GM18858 (cell line): Measurements from ENCODE around the gene OSBPL7.
A peak's percentile ranks its signal among the peaks of the same experiment; 100 is the strongest.

Experiments
- ATAC-seq: cut with Tn5 transposase; IDR thresholded peaks from one replicate; pipeline ENCODE4 v1.9.1; 2021; ENCODE audit not compliant: unreplicated experiment

Gene OSBPL7

DNA sequence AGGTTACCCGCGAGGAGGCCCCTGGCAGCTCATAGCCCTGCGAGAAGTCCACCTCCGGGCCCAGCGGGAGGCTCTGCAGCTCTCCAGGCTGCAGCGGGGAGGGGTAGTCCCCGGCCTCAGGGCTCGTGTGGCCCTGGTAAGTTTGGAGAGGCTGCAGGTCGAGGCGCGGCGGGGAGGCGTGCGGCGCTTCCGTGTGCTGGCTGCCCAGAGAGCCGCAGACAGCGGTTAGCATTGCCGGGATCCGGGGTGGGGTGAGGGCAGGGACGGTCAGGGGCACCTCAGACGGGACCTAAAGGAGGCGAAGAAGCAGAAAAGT lies 26.6 kb upstream of the OSBPL7 start:
- ATAC-seq = no peak

DNA sequence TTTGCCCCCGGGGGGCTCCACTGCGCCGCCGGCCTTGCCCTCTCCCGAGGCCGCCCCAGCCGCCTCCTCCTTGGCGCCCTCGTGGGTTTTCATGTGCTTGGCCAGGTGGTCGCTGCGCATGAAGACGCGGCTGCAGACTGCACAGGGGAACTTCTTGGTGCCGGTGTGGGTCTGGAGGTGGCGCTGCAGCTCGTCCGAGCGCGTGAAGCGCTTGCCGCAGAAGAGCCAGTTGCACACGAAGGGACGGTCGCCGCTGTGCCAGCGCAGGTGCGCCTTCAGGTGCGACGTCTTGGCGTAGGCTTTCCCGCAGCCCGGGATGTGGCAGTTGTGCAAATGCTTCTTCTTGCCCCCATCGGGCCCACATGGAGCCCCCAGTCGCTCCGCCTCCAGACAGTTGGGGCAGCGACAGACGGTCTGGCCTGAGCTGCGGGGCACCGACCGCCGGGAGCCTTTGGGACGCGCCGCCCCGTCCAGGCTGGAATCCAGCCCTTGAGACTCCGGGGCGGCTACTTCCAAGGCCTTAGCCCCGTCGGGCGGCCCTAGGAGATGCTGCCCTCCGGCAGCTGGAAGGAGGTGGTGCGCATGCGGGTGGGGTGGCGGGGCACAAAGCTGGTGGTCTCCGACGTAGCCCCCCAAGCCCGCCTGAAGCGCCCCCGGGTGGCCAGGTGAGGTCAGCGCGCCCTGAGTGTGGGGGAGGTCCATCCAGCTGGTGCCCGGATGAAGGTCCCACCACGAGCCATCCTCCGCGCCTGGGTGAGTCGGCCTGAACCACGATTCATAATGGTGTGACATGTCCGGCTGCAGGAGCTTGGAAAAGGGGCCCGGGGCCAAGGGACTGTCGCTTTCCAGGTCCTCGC lies 26.0 kb upstream of the OSBPL7 start:
- ATAC-seq = no peak

DNA sequence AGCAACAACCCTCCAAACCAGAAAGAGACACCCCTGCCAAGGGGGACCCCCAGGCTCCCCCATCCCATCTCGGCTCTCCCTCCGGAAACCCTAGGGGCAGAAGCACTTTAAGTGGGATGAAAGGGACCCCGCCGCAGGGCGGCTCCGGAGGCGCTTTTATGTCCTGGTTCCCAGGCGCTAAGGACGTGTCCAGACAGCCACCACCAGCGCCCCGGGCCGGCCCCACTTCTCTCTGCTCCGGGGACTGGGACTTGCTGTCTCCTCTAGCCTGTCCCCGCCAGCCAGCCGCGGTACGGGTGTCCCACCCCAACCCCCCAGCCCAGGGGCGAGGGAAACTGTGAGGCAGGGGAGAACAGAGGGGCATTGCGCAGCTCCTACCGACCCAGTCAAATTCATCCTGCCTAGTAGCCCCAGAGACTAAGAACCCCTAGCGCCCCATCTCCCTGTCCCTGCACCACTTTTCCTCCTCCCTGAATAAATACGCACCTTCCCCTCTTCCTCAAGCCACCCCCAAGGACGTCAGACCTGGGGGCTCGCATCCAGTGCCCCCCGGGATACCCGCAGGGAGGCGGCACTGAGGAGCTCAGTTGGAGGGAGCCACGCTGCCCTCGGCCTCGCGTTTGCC lies 25.2 kb upstream of the OSBPL7 start:
- no peak for ATAC-seq

DNA sequence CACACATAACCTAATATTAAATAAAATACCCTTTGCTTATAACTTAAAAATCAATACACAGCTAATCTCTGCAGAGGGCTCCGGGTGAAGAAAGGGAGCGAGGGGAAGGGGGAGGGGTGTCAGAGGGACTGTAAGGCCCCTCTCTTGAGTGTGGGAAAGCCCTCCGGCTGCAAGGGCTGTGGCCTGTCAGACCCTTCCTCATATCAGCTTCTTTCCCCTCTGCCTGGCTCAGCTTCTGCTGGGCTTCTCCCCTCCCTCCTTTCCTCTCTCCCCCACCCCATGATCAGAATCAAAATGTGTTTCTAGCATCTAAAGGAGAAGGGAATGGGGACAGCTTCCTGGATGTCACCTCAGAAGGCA lies 24.1 kb upstream of the OSBPL7 start:
- ATAC-seq = no peak

DNA sequence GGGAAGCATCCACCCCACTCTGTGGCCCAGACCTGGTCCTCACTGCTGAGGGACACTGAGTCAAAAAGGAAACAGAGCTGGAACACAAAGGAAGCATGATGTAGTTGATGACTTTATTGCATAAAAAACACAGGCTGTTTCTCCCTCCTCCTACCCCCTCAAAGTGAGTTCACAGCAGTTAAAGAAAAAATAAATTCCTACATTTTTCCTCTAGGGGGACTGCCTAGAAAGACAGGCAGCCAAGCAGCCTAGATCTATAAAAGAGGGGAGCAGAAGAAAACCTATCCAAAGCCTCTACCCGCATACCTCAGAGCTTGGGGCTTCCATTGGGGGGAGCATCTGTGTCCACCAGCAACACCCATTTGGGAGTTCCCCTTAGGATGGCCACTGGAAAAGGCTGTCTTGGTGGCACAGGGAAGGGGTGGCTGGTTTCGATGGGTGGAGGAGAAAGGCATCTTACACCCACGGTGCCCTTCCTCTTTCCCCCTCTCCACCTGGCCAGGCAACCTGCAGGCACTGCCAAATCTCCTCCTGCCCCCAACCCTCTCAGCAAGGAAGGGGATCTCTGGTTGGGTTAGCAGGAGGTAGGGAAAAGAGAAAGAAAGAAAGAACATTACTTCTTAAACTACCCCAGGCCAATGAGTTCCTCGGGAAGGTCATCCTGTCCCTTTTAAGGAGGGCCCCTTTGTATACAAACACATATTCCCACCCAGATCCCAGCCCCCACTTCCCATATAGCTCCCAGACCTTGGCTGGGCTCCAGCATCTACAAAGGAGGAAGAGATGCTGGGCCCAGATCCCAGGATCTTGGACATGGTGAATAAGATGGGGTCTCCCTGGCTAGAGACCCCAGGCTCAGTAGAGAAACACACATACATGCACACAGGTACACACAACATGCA lies 23.5 kb upstream of the OSBPL7 start:
- no peak for ATAC-seq

DNA sequence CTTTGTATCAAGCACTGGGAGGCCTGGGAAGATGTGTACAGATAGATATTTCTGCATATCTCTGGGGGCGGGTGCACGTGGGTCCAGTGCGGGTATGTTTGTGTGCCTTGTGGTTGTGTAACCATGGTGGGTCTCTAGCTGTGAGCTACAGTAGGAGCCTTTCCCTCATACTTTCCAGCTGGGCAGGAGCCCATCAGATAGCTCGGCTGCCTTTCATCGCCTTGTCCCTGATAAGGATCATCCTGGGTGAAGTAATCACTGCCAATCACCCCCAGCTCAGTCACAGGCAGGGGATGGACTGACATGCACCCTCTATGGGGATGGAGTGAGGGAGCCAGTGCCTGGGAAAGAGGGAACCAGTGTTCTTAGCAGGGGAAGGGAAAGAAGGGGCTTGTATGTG lies 22.6 kb upstream of the OSBPL7 start:
- no peak for ATAC-seq

DNA sequence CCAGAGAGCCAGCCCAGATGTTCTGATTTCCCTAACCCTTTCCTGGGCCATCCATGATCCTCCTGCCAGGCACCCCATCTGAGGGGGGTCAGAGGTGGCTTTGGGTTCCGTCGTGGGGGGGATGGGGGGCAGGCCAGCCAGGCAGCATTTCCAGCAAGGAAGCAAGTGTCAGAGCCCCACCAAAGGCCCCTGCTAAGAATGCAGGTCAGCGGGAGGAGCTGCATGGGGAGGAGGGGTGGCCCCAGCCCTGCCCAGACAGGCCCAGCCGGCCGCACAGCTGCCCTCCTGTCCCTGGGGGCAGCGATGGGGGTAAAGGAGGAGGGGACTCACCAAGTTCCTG lies 21.8 kb upstream of the OSBPL7 start:
- ATAC-seq = no peak

DNA sequence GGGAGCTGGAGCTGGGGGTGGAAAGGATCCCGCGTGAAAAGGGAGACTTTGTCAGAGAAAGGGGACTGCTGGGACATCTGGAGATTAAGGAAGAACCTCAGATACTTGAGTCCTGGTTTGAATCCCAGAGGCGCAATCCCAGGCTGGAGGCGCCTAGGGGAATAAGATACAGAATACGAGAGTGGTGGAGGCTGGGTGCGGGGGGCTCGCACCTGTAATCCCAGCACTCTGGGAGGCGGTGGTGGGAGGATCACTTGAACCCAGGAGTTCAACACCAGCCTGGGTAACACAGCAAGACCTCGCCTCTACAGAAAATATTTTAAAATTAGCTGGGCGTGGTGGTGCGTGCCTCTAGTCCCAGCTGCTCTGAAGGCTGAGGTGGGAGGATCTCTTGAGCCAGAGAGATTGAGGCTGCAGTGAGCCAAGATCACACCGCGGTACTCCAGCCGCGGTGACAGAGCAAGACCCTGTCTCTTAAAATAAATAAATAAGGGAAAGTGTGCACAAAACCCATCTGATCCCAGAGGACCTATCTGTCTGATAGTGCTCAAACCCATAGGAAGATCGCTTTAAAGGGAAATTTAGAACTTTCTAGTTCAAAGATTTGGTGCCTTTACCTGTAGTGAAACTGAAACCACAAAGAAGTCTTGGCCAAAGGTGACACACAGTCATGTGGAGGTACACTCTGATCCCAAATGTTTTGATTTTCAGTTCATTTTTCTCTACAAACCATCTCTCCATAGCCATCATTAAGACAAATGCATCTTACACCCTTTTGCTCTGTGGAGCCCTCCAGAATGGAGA lies 20.1 kb upstream of the OSBPL7 start:
- no peak for ATAC-seq

DNA sequence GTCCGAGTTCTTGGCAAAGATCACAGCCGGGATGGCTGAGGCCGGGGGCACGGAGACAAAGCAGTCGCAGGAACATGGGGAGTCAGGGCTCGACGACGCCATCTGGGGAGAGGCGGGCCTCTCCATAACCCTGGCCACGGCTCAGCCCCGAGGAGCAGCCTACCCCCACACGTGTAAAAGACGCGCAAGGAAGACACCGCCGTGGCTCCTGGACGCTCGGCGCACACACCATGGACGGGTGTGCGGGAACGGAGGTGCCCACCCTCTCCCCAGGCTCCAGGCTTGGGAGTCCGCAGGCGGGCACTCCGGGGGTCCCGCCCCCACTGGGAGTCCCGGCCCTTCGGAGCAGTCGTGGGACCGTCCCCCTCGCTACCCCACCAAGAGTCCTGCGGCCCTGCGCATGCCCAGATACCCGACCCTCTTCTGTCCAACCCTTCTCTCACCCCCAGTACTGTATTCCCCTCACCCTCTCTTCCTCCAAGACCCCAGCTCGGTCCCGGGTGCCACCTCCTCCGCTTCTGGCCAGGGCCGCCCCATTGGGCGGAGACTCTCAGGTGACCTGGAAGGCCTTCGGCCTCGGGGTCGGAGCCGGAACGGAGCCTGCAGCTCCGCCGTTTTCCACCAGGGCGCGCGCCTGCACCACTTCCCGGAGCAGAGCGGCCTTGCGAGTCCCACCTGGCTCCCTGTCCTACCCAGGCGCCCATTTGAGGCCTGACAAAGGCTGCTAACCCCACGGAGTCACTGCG lies 19.3 kb upstream of the OSBPL7 start, which contains the start of gene SCRN2:
Gene SCRN2, minus strand, starts transcription at position 532 of the 746 bp plus-strand sequence. Its CDS starts 430 bp downstream, at position 102.
- ATAC-seq = peak; percentile 76

DNA sequence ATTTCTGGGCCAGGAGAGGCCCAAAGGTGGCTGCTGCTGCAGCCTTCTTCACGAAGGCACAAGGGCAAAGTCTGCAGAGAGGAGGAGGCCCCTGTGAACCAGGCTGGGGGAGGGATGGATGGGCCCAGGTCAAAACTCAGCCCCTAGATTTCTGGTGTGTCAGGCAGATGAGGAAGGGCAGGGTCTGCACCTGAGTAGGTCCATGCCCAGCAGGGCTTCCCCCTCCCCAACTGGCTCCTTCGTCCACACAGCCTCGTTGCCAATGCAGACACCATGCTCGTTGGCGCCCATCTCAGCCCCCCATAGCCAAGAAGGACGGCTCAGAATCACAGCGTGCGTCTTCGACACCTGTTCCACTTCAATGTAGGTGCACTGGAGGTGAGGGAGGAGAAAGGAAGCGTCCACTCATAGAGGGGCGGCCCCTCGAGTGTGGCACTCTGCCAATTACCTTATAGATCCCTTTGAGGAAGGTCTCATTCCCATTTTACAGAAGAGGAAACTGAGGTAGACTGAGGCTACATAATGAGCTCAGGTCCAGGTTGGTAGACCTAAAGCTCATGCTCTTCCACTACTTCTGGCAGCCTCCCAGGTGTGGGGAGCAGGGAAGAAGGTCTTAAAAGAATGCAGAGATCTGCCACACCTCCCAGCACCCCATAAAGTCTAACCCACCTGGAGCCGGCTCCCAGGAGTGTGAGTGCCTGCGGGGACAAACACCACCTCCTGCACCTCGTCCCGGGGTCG lies 18.6 kb upstream of the OSBPL7 start:
- no peak for ATAC-seq

DNA sequence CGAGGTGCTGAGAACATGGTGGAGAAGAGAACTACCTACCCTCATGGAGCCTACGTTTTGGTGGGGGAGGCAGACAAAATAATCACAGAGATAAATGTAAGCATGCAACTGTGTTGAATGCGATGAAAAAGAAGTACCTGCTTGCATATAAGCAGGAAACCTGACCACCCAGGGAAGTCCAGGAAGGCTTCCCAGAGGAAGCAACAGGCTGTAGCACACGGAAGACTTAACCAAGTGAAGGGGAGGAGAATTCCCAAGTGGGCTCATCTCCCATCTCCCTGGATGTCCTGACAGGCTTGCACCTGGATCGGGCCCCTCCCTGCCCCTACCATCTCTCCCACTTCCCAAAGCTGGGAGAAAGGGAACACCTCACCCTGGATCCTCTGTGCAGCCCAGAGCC lies 17.5 kb upstream of the OSBPL7 start:
- no peak for ATAC-seq

DNA sequence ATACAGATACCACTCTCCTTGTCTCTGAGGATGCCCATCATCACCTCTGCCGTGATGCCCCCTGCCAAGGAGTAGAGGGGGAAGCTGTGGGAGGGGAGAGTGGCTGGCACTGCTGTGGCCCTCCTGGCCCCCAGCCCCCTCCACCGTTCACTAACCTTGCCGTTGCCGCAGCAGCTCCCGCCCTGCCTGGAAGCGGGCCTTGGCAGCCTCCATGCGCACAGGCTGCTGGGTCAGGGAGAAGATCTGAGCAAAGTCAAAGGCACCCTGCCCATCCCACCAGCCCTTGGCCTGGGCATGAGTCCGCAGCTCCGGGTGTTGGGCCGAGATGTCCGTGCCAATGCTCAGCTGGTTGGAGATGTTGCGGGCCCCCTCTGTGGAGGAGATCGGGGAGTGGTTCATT lies 17.0 kb upstream of the OSBPL7 start:
- ATAC-seq = no peak

DNA sequence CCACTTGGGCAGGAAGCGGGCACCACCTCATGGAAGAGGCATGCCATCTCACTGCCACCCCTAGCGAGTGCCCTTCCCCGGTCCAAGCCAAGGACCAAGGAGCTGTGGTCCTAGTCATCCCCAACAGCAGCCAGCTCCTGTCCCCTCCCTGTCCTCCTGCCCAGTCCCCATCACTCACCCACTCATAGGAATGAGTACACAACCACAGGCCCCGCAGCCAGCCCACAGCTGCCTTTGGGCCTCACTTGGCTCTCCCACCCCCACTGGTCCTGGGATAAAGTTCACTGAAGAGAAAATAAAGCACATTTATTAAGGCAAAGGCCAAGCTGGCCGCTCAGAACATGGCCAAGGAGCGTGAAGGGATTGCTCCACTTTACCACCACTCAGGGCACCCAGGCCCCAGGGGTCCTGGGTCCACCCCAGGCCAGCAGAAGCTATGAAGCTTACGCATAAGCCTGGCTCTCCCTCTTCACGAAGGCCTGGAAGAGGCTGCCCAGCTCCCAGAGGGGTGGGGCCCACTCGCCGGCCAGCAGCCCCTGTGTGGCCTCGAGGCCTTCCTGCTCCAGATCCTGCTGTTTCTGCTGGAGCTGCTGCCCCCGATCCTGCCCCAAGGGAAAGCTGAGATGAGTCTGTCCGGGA lies 15.9 kb upstream of the OSBPL7 start:
- ATAC-seq = no peak

DNA sequence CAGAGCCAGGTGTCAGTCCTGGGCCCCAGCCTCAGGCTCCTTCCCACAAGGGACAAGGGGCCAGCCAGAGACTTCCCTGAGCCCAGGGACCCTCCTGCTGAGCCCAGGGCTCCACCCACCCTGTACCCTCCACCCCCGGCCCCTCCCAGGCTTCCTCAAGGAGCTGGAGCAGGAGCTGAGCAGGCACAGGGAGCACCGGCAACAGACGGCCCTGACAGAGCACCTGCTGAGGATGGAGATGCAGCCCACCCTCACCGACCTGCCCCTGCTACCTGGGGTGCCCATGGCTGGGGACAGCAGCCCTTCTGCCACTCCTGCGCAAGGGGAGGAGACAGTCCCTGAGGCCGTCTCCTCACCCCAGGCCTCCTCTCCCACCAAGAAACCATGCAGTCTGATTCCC lies 15.0 kb upstream of the OSBPL7 start:
- no peak for ATAC-seq

DNA sequence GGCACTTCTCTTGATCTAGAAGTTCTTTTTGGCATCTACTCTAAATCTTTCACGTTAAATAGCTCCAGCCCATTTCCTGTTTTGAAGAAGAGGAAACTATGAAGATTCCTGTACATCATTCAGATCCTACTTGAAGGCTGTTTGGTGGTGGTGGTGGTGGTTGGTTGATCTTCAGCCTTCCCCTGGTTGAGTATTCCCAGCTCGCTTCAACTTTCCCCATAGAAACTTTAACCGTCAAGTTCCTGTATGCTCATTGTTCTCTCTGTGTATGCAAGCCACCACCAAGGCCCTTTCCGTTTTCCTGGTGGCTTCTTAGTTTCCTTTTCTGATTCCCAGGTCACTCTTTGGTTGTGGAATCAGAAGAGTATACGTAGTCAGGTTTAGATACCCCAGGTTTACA lies 13.2 kb upstream of the OSBPL7 start:
- ATAC-seq = no peak

DNA sequence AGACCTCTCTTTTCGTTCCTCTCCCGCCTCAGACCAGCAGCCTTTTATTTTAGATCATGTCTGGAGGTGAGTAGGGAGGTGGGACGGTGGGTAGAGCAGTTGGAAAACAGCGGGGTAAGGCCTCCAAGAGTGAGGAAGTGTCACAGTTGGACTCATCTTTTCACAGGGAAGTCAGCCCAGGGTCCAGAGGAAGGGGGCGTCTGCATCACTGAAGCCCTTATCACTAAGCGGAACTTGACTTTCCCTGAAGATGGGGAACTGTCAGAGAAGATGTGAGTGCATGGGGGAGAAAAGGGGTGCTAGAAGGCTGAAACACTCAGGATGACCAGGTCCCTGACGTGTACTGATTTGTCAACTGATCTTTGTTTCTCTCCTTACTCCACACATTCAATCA lies 10.3 kb upstream of the OSBPL7 start:
- no peak for ATAC-seq

DNA sequence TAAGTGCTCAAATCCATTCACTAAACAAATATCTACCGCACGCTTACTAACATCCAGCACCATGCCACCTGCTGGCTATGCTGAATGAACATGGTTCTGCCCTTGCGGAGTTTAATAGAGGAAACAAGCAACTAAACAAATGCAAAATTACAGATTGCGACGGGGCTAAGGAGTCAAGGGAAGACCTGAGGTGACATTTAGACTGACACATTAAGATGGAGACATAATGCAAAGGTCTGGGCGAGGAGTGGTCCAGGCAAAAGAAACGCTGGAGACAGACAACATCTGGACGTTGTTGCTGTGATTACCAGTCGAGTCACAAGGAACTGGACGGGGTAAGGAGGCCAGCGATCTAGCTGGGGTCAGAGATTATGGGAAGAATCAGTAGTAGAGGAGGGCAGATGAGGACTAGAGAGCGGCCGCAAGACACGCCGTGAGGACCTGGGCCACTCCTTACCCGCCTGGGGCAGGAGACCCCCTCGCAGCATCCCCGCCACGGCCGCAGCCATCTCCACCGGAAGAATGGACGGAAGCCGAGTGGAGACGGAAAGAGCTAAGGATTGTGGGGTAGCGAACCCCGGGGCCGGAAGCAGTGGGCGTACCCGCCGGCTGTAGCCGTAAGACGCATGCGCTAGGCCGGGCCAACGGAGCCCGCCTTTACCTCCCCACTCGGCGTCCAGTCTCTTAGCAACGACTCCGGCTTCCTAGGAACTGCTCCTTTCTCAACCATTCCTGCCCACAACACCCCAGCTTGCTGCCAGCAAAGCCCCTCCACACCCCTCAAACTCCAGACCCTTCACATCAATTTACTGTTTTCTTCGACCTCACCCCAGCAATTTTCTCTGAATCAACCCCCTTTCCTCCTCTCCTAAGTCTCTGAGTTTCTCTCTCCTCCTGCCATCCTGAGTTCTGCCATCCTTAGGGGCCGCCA lies 9.7 kb upstream of the OSBPL7 start, which contains the start of the genes LRRC46 and MRPL10:
Gene LRRC46, plus strand, starts transcription at position 668 of the 931 bp plus-strand sequence. CDS start 320 bp downstream, outside the sequence.
Gene MRPL10, minus strand, starts transcription at position 539 of the 931 bp plus-strand sequence. Its CDS starts 30 bp downstream, at position 509.
- peak; percentile 55 for ATAC-seq
